GM12878 (cell line): ENCODE results near the gene OPN1LW. TPM values are rescaled to one million over a fixed set of nuclear protein-coding genes. Genes with fewer than 3 reads are reported as not detected.

ENCODE experiments used
- ATAC-seq: fragments of 200-7000 bp; cut with Tn5 transposase; 3 replicates; pipeline ENCODE4 v1.9.1; 2020; ENCODE audit warnings: mild to moderate bottlenecking, moderate library complexity
- BruUV-seq: library from RNA; stranded (reverse); fragments of 400-500 nt; replicated peaks from 2 replicates; lab custom pipeline; 2021; lab: Mats Ljungman, UMichigan
- CTCF ChIA-PET: fragments of 300-600 bp; sonication (Branson Sonifier 250); formaldehyde crosslinking; extraction: SDS; loops from one replicate; lab custom pipeline; 2021; ENCODE audit warnings: inconsistent platforms; lab: Yijun Ruan, JAX
- POLR2A ChIA-PET: fragments of 350-600 bp; formaldehyde crosslinking; extraction: SDS; loops from one replicate; lab custom pipeline; 2021; ENCODE audit warnings: inconsistent platforms; lab: Charles Lee
- RAD21 ChIA-PET: fragments of 300-600 bp; sonication (Branson Sonifier 250); formaldehyde crosslinking; loops from one replicate; lab custom pipeline; 2023; ENCODE audit warnings: antibody characterized with exemption; ENCODE audit not compliant: unreplicated experiment; lab: Charles Lee
- SMC1A ChIA-PET: fragments of 300-600 bp; sonication (Branson Sonifier 250); formaldehyde crosslinking; loops from one replicate; lab custom pipeline; 2023; ENCODE audit not compliant: unreplicated experiment, uncharacterized antibody; lab: Charles Lee
- DNase-seq: peaks from one replicate; pipeline ENCODE4 v3.0.0-alpha.2; 2011; ENCODE audit warnings: low read depth, low spot score
- FAIRE-seq: peaks from 3 replicates; lab custom pipeline; 2011; peaks lifted over from hg19 to GRCh38; lab: Jason Lieb, UNC
- H2AFZ ChIP-seq: 2 replicates; pipeline ENCODE4 v1.6.0; 2011; ENCODE audit warnings: low read depth, low read length, control low read depth; ENCODE audit not compliant: control insufficient read depth
- H3K27ac ChIP-seq: 2 replicates; pipeline ENCODE4 v1.5.1; 2011; ENCODE audit warnings: control low read depth; ENCODE audit not compliant: control insufficient read depth, insufficient read depth
- H3K27me3 ChIP-seq, 2 experiments: replicated peaks in 1 of 2; 2 replicates each; pipeline versions ENCODE4 v1.6.0 to v1.6.1; 2011; ENCODE audit warnings: low read length in 1 of 2; ENCODE audit not compliant: control insufficient read depth in 2 of 2, insufficient read depth in 2 of 2
- H3K36me3 ChIP-seq, 2 experiments: 2 replicates each; pipeline ENCODE4 v1.5.1; 2011; ENCODE audit warnings: low read length in 1 of 2; ENCODE audit not compliant: control insufficient read depth in 2 of 2, insufficient read depth in 2 of 2
- H3K4me1 ChIP-seq: 2 replicates; pipeline ENCODE4 v1.6.1; 2011; ENCODE audit warnings: mild to moderate bottlenecking, low read length, moderate library complexity, mixed read lengths; ENCODE audit not compliant: control insufficient read depth, insufficient read depth
- H3K4me2 ChIP-seq: 2 replicates; pipeline ENCODE4 v1.6.0; 2011; ENCODE audit warnings: control low read depth; ENCODE audit not compliant: control insufficient read depth, insufficient read depth
- H3K4me3 ChIP-seq: fragments of 200-600 bp; sonication (generic); 2 replicates; pipeline ENCODE4 v1.5.1; 2016
- H3K79me2 ChIP-seq: 2 replicates; pipeline ENCODE4 v1.6.0; 2011; ENCODE audit warnings: low read length; ENCODE audit not compliant: control insufficient read depth, insufficient read depth
- H3K9ac ChIP-seq: 2 replicates; pipeline ENCODE4 v1.8.0; 2011; ENCODE audit warnings: low read length, control low read depth, mixed read lengths; ENCODE audit not compliant: control insufficient read depth, insufficient read depth
- H3K9me3 ChIP-seq: replicated peaks from 3 replicates; pipeline ENCODE4 v1.5.1; 2011; ENCODE audit warnings: mild to moderate bottlenecking, low read length; ENCODE audit not compliant: control insufficient read depth, insufficient read depth
- H4K20me1 ChIP-seq: 2 replicates; pipeline ENCODE4 v1.6.0; 2011; ENCODE audit not compliant: control insufficient read depth, insufficient read depth
- CTCF ChIP-seq, 3 experiments: IDR thresholded peaks in 2 of 3; conservative IDR thresholded peaks in 1 of 3; 2 replicates each; pipeline ENCODE4 v1.5.1; 2011; ENCODE audit warnings: low read depth in 3 of 3, low read length in 3 of 3, mild to moderate bottlenecking in 3 of 3, control low read depth in 2 of 3, moderate library complexity in 2 of 3, inconsistent platforms in 1 of 3, mixed read lengths in 1 of 3; ENCODE audit not compliant: control insufficient read depth in 2 of 3, insufficient read depth in 1 of 3; ENCODE audit errors: extremely low read depth in 1 of 3
- E4F1 ChIP-seq: fragments of 450-650 bp; IDR thresholded peaks from 2 replicates; pipeline ENCODE4 v1.6.1; 2018; ENCODE audit warnings: borderline replicate concordance, mild to moderate bottlenecking; ENCODE audit not compliant: partially characterized antibody
- ESRRA ChIP-seq: IDR thresholded peaks from 2 replicates; pipeline ENCODE4 v1.6.1; 2012; ENCODE audit warnings: mild to moderate bottlenecking, low read length, improper control_type of control experiment
- MXI1 ChIP-seq: fragments of 150-350 bp; IDR thresholded peaks from 2 replicates; pipeline ENCODE4 v1.6.1; 2011; ENCODE audit warnings: low read depth, mild to moderate bottlenecking, inconsistent platforms, low read length, improper control_type of control experiment
- NBN ChIP-seq: fragments of 450-650 bp; IDR thresholded peaks from 2 replicates; pipeline ENCODE4 v1.6.1; 2016
- RCOR1 ChIP-seq: conservative IDR thresholded peaks from 2 replicates; pipeline ENCODE4 v1.6.1; 2012; ENCODE audit warnings: low read depth, low read length, improper control_type of control experiment
- TAF1 ChIP-seq: IDR thresholded peaks from 2 replicates; pipeline ENCODE4 v1.6.1; 2011; ENCODE audit warnings: mild to moderate bottlenecking, low read depth, low read length, borderline replicate concordance
- TBL1XR1 ChIP-seq: IDR thresholded peaks from 2 replicates; pipeline ENCODE4 v1.6.1; 2012; ENCODE audit warnings: low read depth, low read length, improper control_type of control experiment
- ZBED1 ChIP-seq: IDR thresholded peaks from 2 replicates; pipeline ENCODE4 v1.6.1; 2016; ENCODE audit warnings: borderline replicate concordance
- ZNF207 ChIP-seq: fragments of 450-650 bp; IDR thresholded peaks from 2 replicates; pipeline ENCODE4 v1.6.1; 2014; ENCODE audit warnings: antibody characterized with exemption, mild to moderate bottlenecking, borderline replicate concordance
- ZNF592 ChIP-seq: fragments of 450-650 bp; IDR thresholded peaks from 2 replicates; pipeline ENCODE4 v1.6.1; 2017; ENCODE audit warnings: mild to moderate bottlenecking, moderate library complexity
- WGBS: methylation state at CpG from one replicate; pipeline ENCODE4 v1.1.6; 2016; ENCODE audit warnings: low lambda C conversion rate; ENCODE audit not compliant: insufficient replicate concordance, insufficient coverage; ENCODE audit errors: missing lambda C conversion rate; 5-methylcytosine and 5-hydroxymethylcytosine counted together
- in situ Hi-C: fragments of 300-500 bp; cut with MboI; formaldehyde crosslinking; loops from 9 replicates; pipeline ENCODE4 v1.14.3; 2018; ENCODE audit warnings: mixed read lengths
- intact Hi-C: fragments of 100-400 bp; cut with micrococcal nuclease; formaldehyde crosslinking; loops from one replicate; pipeline ENCODE4 v1.14.2; 2022; ENCODE audit not compliant: unreplicated experiment
- polyA plus RNA-seq, 11 experiments: library from polyadenylated mRNA; depleted of rRNA in 4 of 11; unstranded in 6 of 11; stranded (reverse) in 5 of 11; fragments of >200 nt; fragmentation: Nextera tagmentation in 4 of 11; fragmentation: Illumina TruSeq in 1 of 11; extraction: Ambion mirVana in 4 of 11; extraction: Trizol in 1 of 11; gene quantifications; 1 replicate in 1 of 11; 2 replicates in 10 of 11; pipeline versions ENCODE4 v1.2.1 to v1.2.3, GENCODE V29; 2011 to 2016; ENCODE audit warnings: inconsistent platforms in 2 of 11, missing spikeins in 2 of 11, low read depth in 1 of 11
- total RNA-seq, 4 experiments: library from RNA; depleted of rRNA in 3 of 4; stranded (reverse); fragments of >200 nt in 3 of 4; fragmentation: Illumina TruSeq in 1 of 4; extraction: Trizol in 1 of 4; gene quantifications; 2 replicates each; pipeline versions ENCODE4 v1.2.1 to v1.2.3, GENCODE V29; 2013 to 2021
- TF ChIP-seq, protein P1 (sequence below): fragments of 450-650 bp; IDR thresholded peaks from 2 replicates; pipeline ENCODE4 v1.6.1; 2017; ENCODE audit warnings: low read depth, mild to moderate bottlenecking, moderate library complexity

Gene OPN1LW
- total and polyA plus RNA-seq, 10 of the 15 experiments (the other 5 are each of a cell fraction or from before 2014, with no cell fraction given): not detected

- TF ChIP-seq TBL1XR1 (no peak), CTCF (IDR thresholded peaks at IDR 0.05 in 2 of 3, conservative IDR thresholded peaks at IDR 0.05 in 1 of 3; ENCODE audit: control insufficient read depth in 2 of 3, extremely low read depth in 1 of 3, insufficient read depth in 1 of 3, low read depth in 3 of 3, low read length in 3 of 3) (no peak), ZNF592 (no peak)
Observed at GRCh38 chrX:154126101-154126500, 17.9 kb upstream of the OPN1LW start (continued).

DNA sequence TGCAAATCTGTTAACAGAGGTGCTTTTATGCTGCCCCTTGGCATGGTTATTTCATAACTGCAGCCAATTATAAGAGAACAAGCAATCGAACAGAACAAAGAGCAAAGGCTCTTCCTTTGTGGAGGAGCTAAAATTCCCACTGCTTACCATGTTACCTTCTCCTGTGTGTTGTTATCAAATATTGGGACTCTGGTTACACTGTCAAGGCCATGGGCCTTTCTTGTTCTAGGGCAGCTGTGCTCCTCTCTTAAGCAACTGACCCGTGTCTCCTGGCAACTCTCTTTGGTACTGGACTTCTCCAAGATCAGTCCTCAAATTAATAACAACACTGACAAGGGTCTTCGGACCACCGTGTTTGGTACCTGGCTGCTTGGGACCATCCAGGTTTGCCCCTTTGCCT, 12.1 kb upstream of the OPN1LW start:
- no peak overlapping the region for H3K4me3 ChIP-seq
- H3K9me3 ChIP-seq: no peaks in the 10 kb centered on the region
- no TSS peak for BruUV-seq
- in situ Hi-C loops (loop anchor here (25.0 kb wide), 3 partner anchors 180 to 1280 kb away; partner anchors contain the start of genes G6PD and IKBKG), intact Hi-C loops (no loop called here)
- H3K4me1 ChIP-seq: no peaks in the 10 kb centered on the region
- H3K27ac ChIP-seq: no peak overlapping the region
- ATAC-seq (no peak), DNase-seq (no peak), FAIRE-seq (no peak)
- SMC1A ChIA-PET: no interaction called here
- H3K27me3 ChIP-seq: no peaks in the 10 kb centered on the region; a peak in 1 of 4 replicates
- no peak overlapping the region for H2AFZ ChIP-seq
- H3K79me2 ChIP-seq: no peaks in the 10 kb centered on the region
- RAD21 ChIA-PET: no interaction called here
- H4K20me1 ChIP-seq: no peaks in the 10 kb centered on the region
- 23% methylated on average over 4 of the region's 4 CpGs for WGBS
- H3K36me3 ChIP-seq: no peaks in the 10 kb centered on the region
- no peak overlapping the region for H3K9ac ChIP-seq
- POLR2A ChIA-PET: no interaction called here
- no peak overlapping the region for H3K4me2 ChIP-seq
- CTCF ChIA-PET: no interaction called here
- TF ChIP-seq RCOR1: no peak
- TF ChIP-seq, protein P1, sequence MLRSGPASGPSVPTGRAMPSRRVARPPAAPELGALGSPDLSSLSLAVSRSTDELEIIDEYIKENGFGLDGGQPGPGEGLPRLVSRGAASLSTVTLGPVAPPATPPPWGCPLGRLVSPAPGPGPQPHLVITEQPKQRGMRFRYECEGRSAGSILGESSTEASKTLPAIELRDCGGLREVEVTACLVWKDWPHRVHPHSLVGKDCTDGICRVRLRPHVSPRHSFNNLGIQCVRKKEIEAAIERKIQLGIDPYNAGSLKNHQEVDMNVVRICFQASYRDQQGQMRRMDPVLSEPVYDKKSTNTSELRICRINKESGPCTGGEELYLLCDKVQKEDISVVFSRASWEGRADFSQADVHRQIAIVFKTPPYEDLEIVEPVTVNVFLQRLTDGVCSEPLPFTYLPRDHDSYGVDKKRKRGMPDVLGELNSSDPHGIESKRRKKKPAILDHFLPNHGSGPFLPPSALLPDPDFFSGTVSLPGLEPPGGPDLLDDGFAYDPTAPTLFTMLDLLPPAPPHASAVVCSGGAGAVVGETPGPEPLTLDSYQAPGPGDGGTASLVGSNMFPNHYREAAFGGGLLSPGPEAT: no peak
- no peak for TF ChIP-seq ZNF207
- TF ChIP-seq MXI1: no peak
- TF ChIP-seq NBN: no peak
- TF ChIP-seq ZBED1: no peak
- no peak for TF ChIP-seq ESRRA
- no peak for TF ChIP-seq TAF1
- no peak for TF ChIP-seq E4F1
